Neural progenitor cell (in vitro differentiated cells): Measurements from ENCODE around the gene MSLN.
A peak's percentile ranks its signal among the peaks of the same experiment; 100 is the strongest.

Source experiments
- EZH2 ChIP-seq: fragments of 200-600 bp; sonication (generic); IDR thresholded peaks from 2 replicates; pipeline ENCODE4 v1.6.1; 2017; ENCODE audit warnings: antibody characterized with exemption, mild to moderate bottlenecking, moderate library complexity
- EZH2phosphoT487 ChIP-seq: fragments of 200-600 bp; sonication (generic); IDR thresholded peaks from 2 replicates; pipeline ENCODE4 v1.6.1; 2017; ENCODE audit warnings: antibody characterized with exemption
- TF ChIP-seq, protein P1 (sequence below): fragments of 200-600 bp; sonication (generic); IDR thresholded peaks from 2 replicates; pipeline ENCODE4 v1.5.1; 2017; ENCODE audit warnings: antibody characterized with exemption, mild to moderate bottlenecking

DNA sequence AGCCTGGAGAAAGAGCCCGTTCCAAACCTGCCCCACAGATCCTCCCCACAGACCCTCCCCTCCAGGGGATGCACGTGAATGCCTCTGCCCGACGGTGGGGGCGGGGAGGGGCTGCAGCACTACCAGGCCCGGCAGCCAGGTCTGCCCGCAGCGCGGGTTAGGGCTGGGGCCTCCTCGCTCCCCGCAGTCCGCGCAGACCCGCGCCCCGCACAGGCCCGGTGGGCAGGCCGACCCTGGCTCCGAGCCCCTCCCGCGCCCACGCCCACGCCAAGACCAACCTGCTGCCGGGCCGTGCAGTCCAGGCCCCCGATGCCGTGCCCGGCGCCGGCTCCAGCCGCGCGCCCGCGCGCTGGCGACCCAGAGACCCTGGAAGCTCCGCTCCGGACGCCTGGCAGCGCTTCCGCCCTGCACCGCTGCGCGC is 27.5 kb downstream of the MSLN start, which contains the start of gene RPUSD1:
- TF ChIP-seq, protein P1, sequence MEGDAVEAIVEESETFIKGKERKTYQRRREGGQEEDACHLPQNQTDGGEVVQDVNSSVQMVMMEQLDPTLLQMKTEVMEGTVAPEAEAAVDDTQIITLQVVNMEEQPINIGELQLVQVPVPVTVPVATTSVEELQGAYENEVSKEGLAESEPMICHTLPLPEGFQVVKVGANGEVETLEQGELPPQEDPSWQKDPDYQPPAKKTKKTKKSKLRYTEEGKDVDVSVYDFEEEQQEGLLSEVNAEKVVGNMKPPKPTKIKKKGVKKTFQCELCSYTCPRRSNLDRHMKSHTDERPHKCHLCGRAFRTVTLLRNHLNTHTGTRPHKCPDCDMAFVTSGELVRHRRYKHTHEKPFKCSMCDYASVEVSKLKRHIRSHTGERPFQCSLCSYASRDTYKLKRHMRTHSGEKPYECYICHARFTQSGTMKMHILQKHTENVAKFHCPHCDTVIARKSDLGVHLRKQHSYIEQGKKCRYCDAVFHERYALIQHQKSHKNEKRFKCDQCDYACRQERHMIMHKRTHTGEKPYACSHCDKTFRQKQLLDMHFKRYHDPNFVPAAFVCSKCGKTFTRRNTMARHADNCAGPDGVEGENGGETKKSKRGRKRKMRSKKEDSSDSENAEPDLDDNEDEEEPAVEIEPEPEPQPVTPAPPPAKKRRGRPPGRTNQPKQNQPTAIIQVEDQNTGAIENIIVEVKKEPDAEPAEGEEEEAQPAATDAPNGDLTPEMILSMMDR: peak; percentile 9
- no peak for TF ChIP-seq EZH2
- no peak for TF ChIP-seq EZH2phosphoT487
